Left ventricle myocardium superior (tissue), 1 donor: Measurements from ENCODE around the gene MYBPC1. TPM values are rescaled to one million over a fixed set of nuclear protein-coding genes. Genes with fewer than 3 reads are reported as not detected.
A peak's percentile ranks its signal among the peaks of the same experiment; 100 is the strongest.
"Not testable (repeated sequence)": the region's sequence is repeated elsewhere in the genome, so short reads cannot be mapped to it uniquely, and the experiment has no call there.

Experiments used
- ATAC-seq: fragments of 200-7000 bp; cut with Tn5 transposase; one replicate; pipeline ENCODE4 v1.9.1; 2020; ENCODE audit warnings: mild to moderate bottlenecking, moderate library complexity
- DNase-seq: peaks from one replicate; pipeline ENCODE4 v3.0.0-alpha.2; 2020
- intact Hi-C: fragments of 100-400 bp; cut with micrococcal nuclease; formaldehyde crosslinking; loops from one replicate; pipeline ENCODE4 v1.11.0; 2022
- total RNA-seq: library from RNA; stranded (reverse); fragmentation: NEBNext Ultra II Directional; extraction: Animal tissue kit (Norgen Biotek cat#: 25700); gene quantifications from one replicate; pipeline ENCODE4 v1.2.1, GENCODE V29; 2021
- donor health status: DM: no; HTN: yes; CAD: no; lungs with severe emphysema.

Gene MYBPC1
- total RNA-seq, 1 donor from 2014 or later: 3.9 TPM

- intact Hi-C loops: no loop called here
- ATAC-seq (no peak), DNase-seq (no peak)
These were observed 53.4 kb downstream of the MYBPC1 start for GRCh38 chr12:101648195-101648594.

- DNase-seq (no peak), ATAC-seq (no peak)
- intact Hi-C loops: no loop called here
These were observed 55.8 kb downstream of the MYBPC1 start for GRCh38 chr12:101650346-101651117.

DNA sequence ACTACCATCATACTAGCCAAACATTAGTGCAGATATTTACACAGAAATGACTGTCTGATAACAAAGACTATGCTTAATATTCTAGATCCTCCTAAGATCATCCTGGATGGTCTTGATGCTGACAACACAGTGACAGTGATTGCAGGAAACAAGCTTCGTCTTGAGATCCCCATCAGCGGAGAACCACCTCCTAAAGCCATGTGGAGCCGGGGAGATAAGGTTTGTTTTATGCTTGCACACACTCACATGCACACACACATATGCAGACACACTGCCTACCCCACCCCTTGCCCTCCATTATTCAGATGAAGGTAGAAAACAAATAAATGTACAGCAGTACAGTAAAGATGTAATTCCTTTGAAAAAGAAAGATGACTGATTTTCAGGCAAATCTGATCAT is 58.3 kb downstream of the MYBPC1 start:
- no peak for ATAC-seq
- DNase-seq: no peak
- intact Hi-C loops: no loop called here

DNA sequence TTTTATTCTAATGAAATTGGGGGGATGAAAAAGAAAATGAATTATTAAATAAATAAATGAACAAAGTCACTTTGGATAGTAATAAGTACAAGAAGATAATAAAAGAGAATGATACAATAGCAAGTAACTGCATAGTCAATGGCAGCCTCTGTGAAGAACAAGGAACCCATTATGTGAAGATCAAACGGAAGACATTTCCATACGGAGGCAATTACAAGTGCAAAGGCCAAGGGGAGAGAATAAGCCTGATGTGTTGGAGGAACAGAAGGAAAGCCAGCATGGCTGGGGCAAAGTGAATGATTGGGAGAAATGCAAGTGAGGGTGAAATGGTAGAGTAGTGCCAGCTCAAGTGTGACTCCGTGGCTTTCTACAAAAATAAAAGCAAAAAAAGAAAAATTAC is 58.7 kb downstream of the MYBPC1 start:
- ATAC-seq (no peak), DNase-seq (no peak)
- intact Hi-C loops: no loop called here

GRCh38 chr12:101654442-101654841 is 59.7 kb downstream of the MYBPC1 start:
- intact Hi-C loops: no loop called here
- ATAC-seq (no peak), DNase-seq (no peak)

- DNase-seq (no peak), ATAC-seq (no peak)
- intact Hi-C loops: no loop called here
These were observed 60.6 kb downstream of the MYBPC1 start for GRCh38 chr12:101655393-101655792.

- ATAC-seq, DNase-seq, intact Hi-C loops: not testable (repeated sequence)
These were observed 65.9 kb downstream of the MYBPC1 start for GRCh38 chr12:101660662-101661061.

DNA sequence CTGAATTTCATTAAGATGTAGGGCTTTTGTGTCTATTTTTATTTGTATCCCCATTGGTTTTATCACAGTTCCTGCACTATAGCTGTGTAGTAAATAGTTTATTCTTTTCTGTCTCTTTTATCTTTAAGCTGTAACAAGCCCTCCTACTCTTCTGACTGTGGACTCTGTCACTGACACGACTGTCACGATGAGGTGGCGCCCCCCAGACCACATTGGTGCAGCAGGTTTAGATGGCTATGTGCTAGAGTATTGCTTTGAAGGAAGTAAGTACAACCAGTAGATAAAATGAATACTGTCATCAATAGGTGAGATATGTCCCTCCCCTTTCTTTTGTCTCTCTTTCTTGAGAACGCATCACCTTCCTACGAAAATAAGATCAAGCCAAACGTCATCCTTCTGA is 68.5 kb downstream of the MYBPC1 start:
- intact Hi-C loops: no loop called here

DNA sequence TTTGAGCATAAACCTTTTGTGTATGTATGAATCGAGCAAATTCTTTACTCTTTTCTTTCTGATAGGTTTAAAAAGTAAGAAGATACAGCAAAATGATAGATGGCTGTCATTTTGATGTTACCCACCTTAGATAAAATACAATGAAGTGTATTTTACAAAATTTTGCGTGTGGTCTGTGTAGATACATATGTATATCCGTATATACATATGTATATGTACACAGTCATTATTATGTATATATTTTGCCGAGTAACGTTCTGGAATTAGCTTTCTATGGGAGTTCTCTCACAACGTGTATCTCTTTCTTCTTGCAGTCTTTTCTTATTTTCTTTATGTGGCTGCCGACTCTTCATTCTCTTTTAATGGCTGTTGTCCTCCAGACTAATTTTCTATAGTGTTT is 70.2 kb downstream of the MYBPC1 start:
- ATAC-seq (no peak), DNase-seq (no peak)
- intact Hi-C loops: no loop called here

More for the DNA sequence above, 68.5 kb downstream of the MYBPC1 start:
- DNase-seq (no peak), ATAC-seq (no peak)

GRCh38 chr12:101666052-101666728 is 71.4 kb downstream of the MYBPC1 start:
- intact Hi-C loops: no loop called here
- DNase-seq (no peak), ATAC-seq (no peak)

- DNase-seq (no peak), ATAC-seq (no peak)
- intact Hi-C loops: no loop called here
These were observed 72.8 kb downstream of the MYBPC1 start for GRCh38 chr12:101667591-101667990.

DNA sequence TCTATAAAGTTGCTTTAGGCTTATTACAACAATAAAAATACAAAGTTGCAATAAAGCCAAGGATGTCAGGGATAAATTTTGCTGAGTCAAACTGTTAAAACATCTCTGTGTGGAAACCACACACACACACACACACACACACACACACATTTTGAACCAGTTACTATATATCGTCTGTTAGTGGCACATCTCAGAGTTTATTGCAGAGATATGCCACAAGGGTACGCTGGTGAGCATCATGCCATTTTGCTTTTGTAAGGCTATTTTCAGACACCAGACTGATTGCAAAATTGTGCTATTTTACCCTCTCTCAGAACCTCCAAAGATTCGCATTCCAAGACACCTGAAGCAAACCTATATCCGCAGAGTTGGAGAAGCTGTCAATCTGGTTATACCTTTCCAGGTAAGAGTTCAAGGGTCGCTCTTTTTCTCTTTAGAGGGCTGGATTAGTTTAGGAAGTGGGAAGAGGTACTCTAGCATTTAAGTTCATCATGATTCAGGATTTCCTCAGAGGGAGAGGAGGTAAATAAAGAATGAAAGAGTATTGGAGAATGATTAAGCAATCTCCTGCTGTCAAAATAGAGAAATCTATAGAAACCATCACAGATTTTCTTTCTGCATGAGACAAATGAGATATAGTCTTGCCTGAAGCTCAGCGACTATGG is 75.4 kb downstream of the MYBPC1 start:
- no peak for DNase-seq
- intact Hi-C loops: no loop called here
- peak; percentile 74 for ATAC-seq

GRCh38 chr12:101671157-101671791 is 76.5 kb downstream of the MYBPC1 start:
- ATAC-seq (peak; percentile 67), DNase-seq (no peak)
- intact Hi-C loops: no loop called here

DNA sequence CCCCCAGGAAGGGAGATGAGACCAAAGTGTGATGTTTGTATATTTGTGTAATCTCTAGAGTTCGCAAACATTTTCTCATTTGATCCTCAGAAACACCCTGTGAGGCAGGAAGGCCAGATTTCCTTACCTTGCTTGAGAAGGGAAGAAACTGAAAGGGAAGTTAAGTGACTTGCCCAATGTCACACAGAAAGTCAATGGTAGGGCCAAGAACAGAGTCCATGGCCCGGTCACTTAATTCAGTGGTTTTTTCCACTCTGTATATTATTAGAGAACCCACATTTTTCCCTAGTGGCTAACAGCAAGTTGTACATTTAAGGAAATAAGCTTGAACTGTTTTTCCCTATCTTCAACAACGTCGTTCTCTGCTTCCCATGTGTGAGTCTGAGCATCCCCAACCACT is 77.1 kb downstream of the MYBPC1 start:
- ATAC-seq: peak; percentile 42
- intact Hi-C loops: no loop called here
- no peak for DNase-seq

GRCh38 chr12:101675555-101675954 is 80.8 kb downstream of the MYBPC1 start:
- intact Hi-C loops: no loop called here
- DNase-seq: no peak

GRCh38 chr12:101676497-101676896 is 81.7 kb downstream of the MYBPC1 start:
- ATAC-seq, intact Hi-C loops, DNase-seq: not testable (repeated sequence)

More at GRCh38 chr12:101675555-101675954, 80.8 kb downstream of the MYBPC1 start:
- no peak for ATAC-seq

DNA sequence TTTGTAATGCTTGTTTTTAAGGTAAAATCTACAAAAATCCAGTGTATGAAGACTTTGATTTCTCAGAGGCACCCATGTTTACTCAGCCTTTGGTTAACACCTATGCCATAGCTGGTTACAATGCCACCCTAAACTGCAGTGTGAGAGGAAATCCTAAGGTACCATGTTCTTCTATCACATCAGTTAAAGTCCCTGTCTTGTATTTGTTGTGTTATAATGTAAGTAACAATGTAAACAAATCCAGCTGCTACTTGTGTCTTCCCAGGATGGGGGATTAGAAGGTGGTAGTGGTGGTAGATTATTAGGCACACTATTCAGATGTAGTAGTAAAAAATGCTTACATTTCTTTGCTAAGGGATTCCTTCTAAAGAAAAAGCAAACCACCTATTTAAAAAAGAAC is 83.3 kb downstream of the MYBPC1 start:
- ATAC-seq: no peak
- DNase-seq: no peak
- intact Hi-C loops: no loop called here

- intact Hi-C loops: no loop called here
- peak; percentile 90 for ATAC-seq
- no peak for DNase-seq
These were observed 85.5 kb downstream of the MYBPC1 start for GRCh38 chr12:101680240-101680639.

GRCh38 chr12:101680647-101681046 is 85.9 kb downstream of the MYBPC1 start:
- ATAC-seq (peak; percentile 80), DNase-seq (no peak)
- intact Hi-C loops: no loop called here

DNA sequence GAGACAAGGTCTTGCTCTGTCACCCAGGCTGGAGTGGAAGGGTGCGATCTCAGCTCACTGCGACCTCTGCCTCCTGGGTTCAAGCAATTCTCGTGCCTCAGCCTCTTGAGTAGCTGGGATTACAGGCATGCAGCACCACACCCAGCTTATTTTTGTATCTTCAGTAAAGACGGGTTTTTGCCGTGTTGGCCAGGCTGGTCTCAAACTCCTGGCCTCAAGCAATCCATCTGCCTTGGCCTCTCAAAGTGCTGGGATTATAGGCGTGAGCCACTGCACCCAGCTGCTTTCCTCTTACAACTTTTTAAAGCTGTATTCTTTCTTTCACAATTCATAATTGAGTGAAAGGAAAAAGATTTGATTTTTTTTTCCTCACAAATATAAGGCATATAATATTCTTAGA is 86.9 kb downstream of the MYBPC1 start:
- DNase-seq, intact Hi-C loops, ATAC-seq: not testable (repeated sequence)
